Glutamatergic neuron (in vitro differentiated cells): ENCODE data around the gene DMC1. TPM values are rescaled to one million over a fixed set of nuclear protein-coding genes. Genes with fewer than 3 reads are reported as not detected.
A peak's percentile ranks its signal among the peaks of the same experiment; 100 is the strongest.

ENCODE experiments used
- DNase-seq: peaks from one replicate; pipeline ENCODE4 v3.0.0; 2022
- H3K27ac Mint-ChIP-seq: one replicate; pipeline ENCODE4 v1.8.0; 2020; ENCODE audit warnings: mild to moderate bottlenecking, mixed read lengths, inconsistent platforms; ENCODE audit not compliant: unreplicated experiment
- H3K27me3 Mint-ChIP-seq: one replicate; pipeline ENCODE4 v1.8.0; 2020; ENCODE audit warnings: mild to moderate bottlenecking, moderate library complexity, mixed read lengths, inconsistent platforms; ENCODE audit not compliant: unreplicated experiment
- H3K36me3 Mint-ChIP-seq: one replicate; pipeline ENCODE4 v1.8.0; 2020; ENCODE audit warnings: mild to moderate bottlenecking, mixed read lengths, inconsistent platforms; ENCODE audit not compliant: unreplicated experiment
- H3K4me1 Mint-ChIP-seq: one replicate; pipeline ENCODE4 v1.8.0; 2020; ENCODE audit warnings: mild to moderate bottlenecking, low read depth, mixed read lengths, inconsistent platforms; ENCODE audit not compliant: unreplicated experiment
- H3K4me3 Mint-ChIP-seq: one replicate; pipeline ENCODE4 v1.8.0; 2020; ENCODE audit warnings: mild to moderate bottlenecking, mixed read lengths, inconsistent platforms; ENCODE audit not compliant: unreplicated experiment
- H3K9me3 Mint-ChIP-seq: one replicate; pipeline ENCODE4 v1.8.0; 2020; ENCODE audit warnings: mild to moderate bottlenecking, moderate library complexity, mixed read lengths, inconsistent platforms; ENCODE audit not compliant: unreplicated experiment
- CTCF ChIP-seq: fragments of 200-600 bp; sonication (generic); IDR thresholded peaks from one replicate; pipeline ENCODE4 v1.5.0; 2021; ENCODE audit not compliant: partially characterized antibody, unreplicated experiment
- total RNA-seq: library from RNA; stranded (reverse); fragmentation: NEBNext Ultra II Directional; extraction: Animal tissue kit (Norgen Biotek cat#: 25700); gene quantifications from one replicate; pipeline ENCODE4 v1.2.1, GENCODE V29; 2021; ENCODE audit not compliant: unreplicated experiment

The DMC1 gene
- total RNA-seq, 1 donor from 2014 or later: 4.2 TPM

- Mint-ChIP-seq H3K36me3 (no peaks in the 10 kb centered on the region), H3K4me1 (peaks cover 1% of the 10 kb centered on the region), H3K27ac (no peak overlapping the region), H3K27me3 (no peaks in the 10 kb centered on the region), H3K4me3 (no peak overlapping the region), H3K9me3 (no peaks in the 10 kb centered on the region)
- no peak for DNase-seq
- TF ChIP-seq CTCF: no peak
These were observed 79.1 kb downstream of the DMC1 start for GRCh38 chr22:38490915-38491314.

DNA sequence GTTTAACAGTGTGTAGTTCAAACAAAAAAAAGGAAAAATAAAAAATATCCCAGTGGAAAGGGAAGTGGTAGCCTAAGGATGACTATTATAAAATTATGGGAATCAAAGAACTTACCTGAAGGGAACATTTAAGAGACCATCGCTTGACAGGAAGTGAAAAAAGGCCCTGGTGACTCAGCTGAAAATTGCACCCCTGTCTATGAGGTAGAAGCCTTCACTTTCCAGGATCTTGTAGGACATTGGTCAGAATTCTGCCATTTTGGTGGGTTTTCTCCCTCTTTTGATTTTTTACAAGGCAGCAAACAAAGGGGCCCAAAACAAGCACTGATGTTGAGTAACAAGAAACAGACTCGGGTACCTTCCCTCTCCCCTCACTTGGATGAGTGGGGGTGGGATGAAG, 79.5 kb downstream of the DMC1 start:
- Mint-ChIP-seq H3K9me3 (no peaks in the 10 kb centered on the region), H3K4me3 (no peak overlapping the region), H3K27ac (no peak overlapping the region), H3K27me3 (no peaks in the 10 kb centered on the region), H3K4me1 (peaks cover 1% of the 10 kb centered on the region), H3K36me3 (no peaks in the 10 kb centered on the region)
- no peak for TF ChIP-seq CTCF
- DNase-seq: no peak

GRCh38 chr22:38489561-38490145, 80.3 kb downstream of the DMC1 start:
- Mint-ChIP-seq H3K36me3 (no peaks in the 10 kb centered on the region), H3K4me3 (no peak overlapping the region), H3K27me3 (no peaks in the 10 kb centered on the region), H3K27ac (peak overlapping the region; percentile 64), H3K9me3 (no peaks in the 10 kb centered on the region), H3K4me1 (peaks cover 1% of the 10 kb centered on the region)
- no peak for DNase-seq
- TF ChIP-seq CTCF: no peak

DNA sequence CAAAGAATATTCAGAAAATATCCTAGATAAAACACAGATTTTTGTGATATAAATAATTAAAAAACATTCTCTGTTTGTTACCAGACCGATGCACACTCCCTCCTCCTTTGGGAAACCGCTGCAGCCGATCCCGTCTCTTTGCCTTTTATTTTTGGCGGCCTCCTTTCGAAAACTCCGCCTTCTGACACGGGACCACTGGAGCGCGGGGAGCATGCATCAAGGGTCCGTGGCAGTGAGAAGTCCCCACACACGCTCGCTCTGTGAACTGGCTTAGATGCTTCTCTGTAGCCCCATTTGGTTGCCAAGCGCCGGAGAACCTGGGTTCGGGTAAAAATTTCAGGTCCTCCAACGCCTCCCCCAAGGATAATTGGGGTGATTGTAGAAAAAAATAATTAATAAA, 80.8 kb downstream of the DMC1 start:
- Mint-ChIP-seq H3K27me3 (no peaks in the 10 kb centered on the region), H3K27ac (no peak overlapping the region), H3K4me3 (no peak overlapping the region), H3K36me3 (no peaks in the 10 kb centered on the region), H3K9me3 (no peaks in the 10 kb centered on the region), H3K4me1 (peaks cover 1% of the 10 kb centered on the region)
- no peak for DNase-seq
- no peak for TF ChIP-seq CTCF

DNA sequence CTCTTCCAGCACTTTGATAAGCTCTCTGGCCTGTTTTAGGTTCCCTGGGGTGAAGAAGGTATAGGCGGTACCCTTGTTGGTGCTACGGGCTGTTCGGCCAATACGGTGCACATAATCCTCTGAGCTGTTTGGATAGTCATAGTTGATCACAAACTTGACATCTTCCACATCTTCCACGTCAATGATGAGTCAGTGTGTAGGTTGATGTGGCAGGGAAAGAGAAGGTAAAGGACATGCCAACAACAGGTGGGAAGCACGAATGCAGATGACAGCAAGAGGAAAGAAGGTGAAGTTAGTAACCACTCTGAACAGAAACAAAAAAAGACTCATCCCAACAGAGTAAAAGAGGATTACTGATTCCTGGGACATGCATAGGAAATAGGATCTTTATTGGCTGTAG, 82.0 kb downstream of the DMC1 start:
- no peaks in the 10 kb centered on the region for H3K9me3 Mint-ChIP-seq
- H3K36me3 Mint-ChIP-seq: no peaks in the 10 kb centered on the region
- H3K4me1 Mint-ChIP-seq: peaks cover 1% of the 10 kb centered on the region
- H3K4me3 Mint-ChIP-seq: no peak overlapping the region
- H3K27ac Mint-ChIP-seq: no peak overlapping the region
- no peak for TF ChIP-seq CTCF
- DNase-seq: no peak
- no peaks in the 10 kb centered on the region for H3K27me3 Mint-ChIP-seq
